PC-9 (cell line): ENCODE results near the gene AMDHD2. TPM values are rescaled to one million over a fixed set of nuclear protein-coding genes. Genes with fewer than 3 reads are reported as not detected.

Experiments used
- BruUV-seq: library from RNA; stranded (reverse); fragments of 400-500 nt; replicated peaks from 2 replicates; lab custom pipeline; 2021; lab: Mats Ljungman, UMichigan
- CTCF ChIA-PET: fragments of 300-600 bp; sonication (Branson Sonifier 250); formaldehyde crosslinking; loops from one replicate; lab custom pipeline; 2022; ENCODE audit warnings: antibody characterized with exemption; lab: Charles Lee
- POLR2A ChIA-PET: fragments of 300-600 bp; sonication (Branson Sonifier 250); formaldehyde crosslinking; loops from one replicate; lab custom pipeline; 2022; ENCODE audit warnings: antibody characterized with exemption; ENCODE audit not compliant: unreplicated experiment; lab: Charles Lee
- DNase-seq, 2 experiments: peaks; one replicate each; pipeline versions ENCODE4 v3.0.0 to v3.0.0-alpha.2; 2015 to 2022; ENCODE audit warnings: mixed read lengths in 1 of 2
- H2AFZ ChIP-seq: fragments of 200-600 bp; sonication (generic); 2 replicates; pipeline ENCODE4 v1.8.1; 2017; ENCODE audit warnings: antibody characterized with exemption
- H3F3A ChIP-seq: fragments of 200-600 bp; sonication (generic); 2 replicates; pipeline ENCODE4 v1.8.1; 2017; ENCODE audit warnings: antibody characterized with exemption, mild to moderate bottlenecking, low read depth; ENCODE audit not compliant: insufficient read depth
- H3K27ac ChIP-seq: fragments of 200-600 bp; sonication (generic); 2 replicates; pipeline ENCODE4 v1.6.1; 2016; ENCODE audit warnings: mixed run types
- H3K27me3 ChIP-seq: fragments of 200-600 bp; sonication (generic); 2 replicates; pipeline ENCODE4 v1.6.1; 2016; ENCODE audit warnings: low read depth, mixed run types; ENCODE audit not compliant: insufficient read depth
- H3K36me3 ChIP-seq: fragments of 200-600 bp; sonication (generic); 2 replicates; pipeline ENCODE4 v1.6.1; 2016; ENCODE audit warnings: low read depth, mixed run types
- H3K4me1 ChIP-seq: fragments of 200-600 bp; sonication (generic); replicated peaks from 2 replicates; pipeline ENCODE4 v1.6.1; 2016; ENCODE audit warnings: mixed run types; ENCODE audit not compliant: insufficient read depth
- H3K4me2 ChIP-seq: fragments of 200-600 bp; sonication (generic); 2 replicates; pipeline ENCODE4 v1.6.1; 2017; ENCODE audit warnings: mixed run types
- H3K4me3 ChIP-seq: fragments of 200-600 bp; sonication (generic); 2 replicates; pipeline ENCODE4 v1.6.1; 2016; ENCODE audit warnings: mixed run types
- H3K79me2 ChIP-seq: fragments of 200-600 bp; sonication (generic); 2 replicates; pipeline ENCODE4 v1.6.1; 2017; ENCODE audit warnings: low read depth, mixed run types
- H3K9me2 ChIP-seq: fragments of 200-600 bp; sonication (generic); 2 replicates; pipeline ENCODE4 v1.8.1; 2017; ENCODE audit warnings: mild to moderate bottlenecking; ENCODE audit not compliant: insufficient read depth
- H3K9me3 ChIP-seq: fragments of 200-600 bp; sonication (generic); 2 replicates; pipeline ENCODE4 v1.8.1; 2016; ENCODE audit warnings: low read depth; ENCODE audit not compliant: insufficient read depth
- H4K20me1 ChIP-seq: fragments of 200-600 bp; sonication (generic); 2 replicates; pipeline ENCODE4 v1.8.1; 2017; ENCODE audit not compliant: insufficient read depth
- EZH2 ChIP-seq: fragments of 200-600 bp; sonication (generic); IDR thresholded peaks from 2 replicates; pipeline ENCODE4 v1.8.0; 2017; ENCODE audit warnings: antibody characterized with exemption, low read depth
- intact Hi-C: fragments of 100-400 bp; cut with micrococcal nuclease; formaldehyde crosslinking; loops from one replicate; pipeline ENCODE4 v1.10.0; 2022; ENCODE audit not compliant: unreplicated experiment
- total RNA-seq: library from RNA; stranded (reverse); gene quantifications from 2 replicates; pipeline ENCODE4 v1.2.3, GENCODE V29; 2021
- TF ChIP-seq, protein P1 (sequence below): fragments of 200-600 bp; sonication (generic); conservative IDR thresholded peaks from 2 replicates; pipeline ENCODE4 v1.6.1; 2017; ENCODE audit warnings: mixed run types, antibody characterized with exemption, mild to moderate bottlenecking, moderate library complexity

The AMDHD2 gene
- total RNA-seq, 1 experiment from 2014 or later = 47.9 TPM

DNA sequence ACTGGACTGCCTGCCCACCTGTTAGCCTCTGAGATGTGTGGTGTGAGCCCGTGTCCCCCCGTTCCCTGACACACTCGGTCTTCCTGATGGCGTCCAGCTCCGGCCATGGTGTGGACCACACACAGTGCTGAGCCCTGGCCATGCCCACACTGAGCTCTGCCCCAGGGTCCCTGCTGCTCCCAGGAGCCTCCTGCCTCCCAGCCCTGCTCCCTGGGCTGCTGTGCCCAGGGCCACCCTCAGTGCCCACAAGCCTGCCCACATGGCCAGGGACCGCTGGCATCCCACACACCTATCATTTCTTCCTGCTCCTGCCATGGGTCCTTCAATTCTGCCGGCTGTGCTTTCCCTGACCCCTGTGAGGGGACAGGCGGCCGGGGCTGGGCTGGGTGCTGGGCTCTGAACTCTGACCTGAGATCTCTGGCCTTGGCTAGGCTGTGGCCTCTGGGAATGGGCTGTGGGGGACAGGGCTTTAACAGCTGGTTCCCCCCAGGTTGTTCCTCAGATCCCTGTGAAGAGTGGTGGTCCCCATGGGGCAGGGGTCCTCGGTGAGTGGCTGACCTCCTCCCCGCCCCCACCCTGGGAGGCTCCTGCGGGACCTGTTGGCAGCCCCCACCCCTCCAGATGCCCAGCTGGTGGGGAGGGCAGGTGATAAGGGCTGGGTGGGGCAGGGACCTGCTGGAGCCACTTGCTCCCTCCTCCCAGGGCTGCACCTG is 7.1 kb downstream of the AMDHD2 start:
- DNase-seq = no peak
- Histone ChIP-seq H3K4me1 (0 out of 2 replicates have a peak, but pooled peaks cover 7% of the 10 kb centered on the region), H3K27me3 (no peaks in the 10 kb centered on the region), H4K20me1 (no peaks in the 10 kb centered on the region), H3K9me3 (no peaks in the 10 kb centered on the region), H3K27ac (no peak overlapping the region), H3K4me2 (no peak overlapping the region), H3K4me3 (no peak overlapping the region), H3K79me2 (peaks cover 5% of the 10 kb centered on the region), H2AFZ (no peak overlapping the region), H3K9me2 (no peaks in the 10 kb centered on the region), H3K36me3 (no peaks in the 10 kb centered on the region), H3F3A (peaks cover 8% of the 10 kb centered on the region; the same call in 1 of the 2 replicates)
- CTCF ChIA-PET = no interaction called here
- POLR2A ChIA-PET = no interaction called here
- TF ChIP-seq, protein P1, sequence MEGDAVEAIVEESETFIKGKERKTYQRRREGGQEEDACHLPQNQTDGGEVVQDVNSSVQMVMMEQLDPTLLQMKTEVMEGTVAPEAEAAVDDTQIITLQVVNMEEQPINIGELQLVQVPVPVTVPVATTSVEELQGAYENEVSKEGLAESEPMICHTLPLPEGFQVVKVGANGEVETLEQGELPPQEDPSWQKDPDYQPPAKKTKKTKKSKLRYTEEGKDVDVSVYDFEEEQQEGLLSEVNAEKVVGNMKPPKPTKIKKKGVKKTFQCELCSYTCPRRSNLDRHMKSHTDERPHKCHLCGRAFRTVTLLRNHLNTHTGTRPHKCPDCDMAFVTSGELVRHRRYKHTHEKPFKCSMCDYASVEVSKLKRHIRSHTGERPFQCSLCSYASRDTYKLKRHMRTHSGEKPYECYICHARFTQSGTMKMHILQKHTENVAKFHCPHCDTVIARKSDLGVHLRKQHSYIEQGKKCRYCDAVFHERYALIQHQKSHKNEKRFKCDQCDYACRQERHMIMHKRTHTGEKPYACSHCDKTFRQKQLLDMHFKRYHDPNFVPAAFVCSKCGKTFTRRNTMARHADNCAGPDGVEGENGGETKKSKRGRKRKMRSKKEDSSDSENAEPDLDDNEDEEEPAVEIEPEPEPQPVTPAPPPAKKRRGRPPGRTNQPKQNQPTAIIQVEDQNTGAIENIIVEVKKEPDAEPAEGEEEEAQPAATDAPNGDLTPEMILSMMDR = no peak
- TF ChIP-seq EZH2 = no peak
- intact Hi-C loops = no loop called here
- no TSS peak for BruUV-seq

DNA sequence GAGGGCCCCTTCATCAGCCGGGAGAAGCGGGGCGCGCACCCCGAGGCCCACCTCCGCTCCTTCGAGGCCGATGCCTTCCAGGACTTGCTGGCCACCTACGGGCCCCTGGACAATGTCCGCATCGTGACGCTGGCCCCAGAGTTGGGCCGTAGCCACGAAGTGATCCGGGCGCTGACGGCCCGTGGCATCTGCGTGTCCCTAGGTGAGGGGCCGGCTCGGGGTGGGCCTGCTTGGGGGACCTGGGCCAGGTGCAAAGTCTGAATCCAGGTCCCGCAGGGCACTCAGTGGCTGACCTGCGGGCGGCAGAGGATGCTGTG is 7.6 kb downstream of the AMDHD2 start:
- no peak for DNase-seq
- Histone ChIP-seq H3K36me3 (no peaks in the 10 kb centered on the region), H4K20me1 (no peaks in the 10 kb centered on the region), H3K79me2 (peaks cover 3% of the 10 kb centered on the region; the same call in 1 of the 2 replicates), H3K27ac (no peak overlapping the region), H3K9me2 (no peaks in the 10 kb centered on the region), H3K4me2 (no peak overlapping the region), H3K4me3 (no peak overlapping the region), H2AFZ (no peak overlapping the region), H3K9me3 (no peaks in the 10 kb centered on the region), H3K4me1 (peaks cover 8% of the 10 kb centered on the region; the same call in 1 of the 2 replicates), H3F3A (peaks cover 8% of the 10 kb centered on the region; the same call in 1 of the 2 replicates), H3K27me3 (no peaks in the 10 kb centered on the region)
- intact Hi-C loops = no loop called here
- BruUV-seq = no TSS peak
- ChIA-PET POLR2A (no interaction called here), CTCF (no interaction called here)
- no peak for TF ChIP-seq EZH2
- TF ChIP-seq, protein P1 = no peak

DNA sequence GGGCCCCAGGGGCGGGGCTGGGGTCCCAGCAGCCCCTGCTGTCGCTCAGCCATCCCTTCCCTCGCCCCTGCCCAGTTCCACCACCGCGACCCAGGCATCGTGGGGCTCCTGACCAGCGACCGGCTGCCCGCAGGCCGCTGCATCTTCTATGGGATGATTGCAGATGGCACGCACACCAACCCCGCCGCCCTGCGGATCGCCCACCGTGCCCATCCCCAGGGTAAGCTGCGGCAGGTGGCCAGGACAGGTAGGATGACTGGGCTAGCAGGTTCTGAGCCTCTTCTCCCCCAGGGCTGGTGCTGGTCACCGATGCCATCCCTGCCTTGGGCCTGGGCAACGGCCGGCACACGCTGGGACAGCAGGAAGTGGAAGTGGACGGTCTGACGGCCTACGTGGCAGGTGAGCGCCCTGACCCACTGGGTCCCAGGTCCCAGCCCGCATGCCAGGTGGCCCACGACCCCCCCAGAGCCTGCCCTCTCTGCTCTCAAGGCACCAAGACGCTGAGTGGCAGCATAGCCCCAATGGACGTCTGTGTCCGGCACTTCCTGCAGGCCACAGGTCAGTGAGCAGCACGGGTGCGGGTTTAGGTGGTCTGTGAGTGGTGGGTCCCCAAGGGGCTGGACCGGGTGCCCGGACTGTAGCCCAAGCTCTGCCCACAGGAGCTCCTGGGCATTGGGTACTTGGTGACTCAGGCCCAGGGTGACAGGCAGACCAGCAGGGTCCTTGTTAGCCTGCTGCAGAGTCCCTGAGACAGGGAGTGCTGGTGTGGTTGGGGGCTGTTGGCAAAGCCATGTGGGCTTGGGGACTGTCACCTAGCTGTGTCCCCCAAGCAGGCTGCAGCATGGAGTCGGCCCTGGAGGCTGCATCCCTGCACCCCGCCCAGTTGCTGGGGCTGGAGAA is 8.2 kb downstream of the AMDHD2 start:
- H3K27ac ChIP-seq = no peak overlapping the region
- H2AFZ ChIP-seq = no peak overlapping the region
- H3K27me3 ChIP-seq = no peaks in the 10 kb centered on the region
- intact Hi-C loops = no loop called here
- no peaks in the 10 kb centered on the region; the same call in 1 of the 2 replicates for H3K79me2 ChIP-seq
- H3K4me3 ChIP-seq = no peak overlapping the region
- no peaks in the 10 kb centered on the region for H3K36me3 ChIP-seq
- peaks cover 8% of the 10 kb centered on the region; the same call in 1 of the 2 replicates for H3F3A ChIP-seq
- H3K4me1 ChIP-seq = peaks cover 10% of the 10 kb centered on the region; the same call in 1 of the 2 replicates
- POLR2A ChIA-PET = no interaction called here
- BruUV-seq = no TSS peak
- no peaks in the 10 kb centered on the region for H4K20me1 ChIP-seq
- no peaks in the 10 kb centered on the region for H3K9me3 ChIP-seq
- DNase-seq = no peak
- CTCF ChIA-PET = interaction anchor here (0.6 kb wide), 1 partner anchor 1089 kb away, joined by 12 read pairs; no protein-coding TSS in a partner anchor
- no peaks in the 10 kb centered on the region for H3K9me2 ChIP-seq
- TF ChIP-seq, protein P1 = no peak
- no peak for TF ChIP-seq EZH2
- no peak overlapping the region for H3K4me2 ChIP-seq
